Thyroid gland (tissue), 4 donors: ENCODE measurements around the gene PDHX.

Source experiments
- CTCF ChIP-seq, 6 experiments: fragments of 200-600 bp in 3 of 6; fragments of 450-650 bp in 3 of 6; sonication (generic) in 3 of 6; IDR thresholded peaks; one replicate each; pipeline ENCODE4 v1.5.1; 2016 to 2019; ENCODE audit warnings: antibody characterized with exemption in 6 of 6, mild to moderate bottlenecking in 2 of 6, inconsistent platforms in 1 of 6, moderate library complexity in 1 of 6
- POLR2A ChIP-seq, 2 donors: fragments of 450-650 bp; IDR thresholded peaks; one replicate each; pipeline ENCODE4 v1.6.1; 2017; ENCODE audit warnings: antibody characterized with exemption in 2 of 2, mild to moderate bottlenecking in 2 of 2, moderate library complexity in 1 of 2

GRCh38 chr11:34921156-34921555 lies 4.7 kb downstream of the PDHX start:
- TF ChIP-seq CTCF (IDR thresholded peaks at IDR 0.05), result no peak
- TF ChIP-seq POLR2A (IDR thresholded peaks at IDR 0.05), result no peak
